Ishikawa (cell line): ENCODE data around the gene CACNA2D4.

Experiments
- CEBPB ChIP-seq: IDR thresholded peaks from 2 replicates; pipeline ENCODE4 v1.6.1; 2012
- CREB1 ChIP-seq: IDR thresholded peaks from 2 replicates; pipeline ENCODE4 v1.6.1; 2012; ENCODE audit warnings: low read depth
- EGR1 ChIP-seq: IDR thresholded peaks from 2 replicates; pipeline ENCODE4 v1.6.1; 2012
- EP300 ChIP-seq: IDR thresholded peaks from 2 replicates; pipeline ENCODE4 v1.6.1; 2012; ENCODE audit warnings: borderline replicate concordance
- FOXM1 ChIP-seq: IDR thresholded peaks from 2 replicates; pipeline ENCODE4 v1.6.1; 2012; ENCODE audit warnings: low read depth, borderline replicate concordance
- MAX ChIP-seq: IDR thresholded peaks from 2 replicates; pipeline ENCODE4 v1.6.1; 2012
- NFIC ChIP-seq: IDR thresholded peaks from 2 replicates; pipeline ENCODE4 v1.6.1; 2012
- RAD21 ChIP-seq: IDR thresholded peaks from 2 replicates; pipeline ENCODE4 v1.6.1; 2012; ENCODE audit warnings: low read depth
- TAF1 ChIP-seq: IDR thresholded peaks from 2 replicates; pipeline ENCODE4 v1.6.1; 2012; ENCODE audit warnings: low read depth, mild to moderate bottlenecking
- TCF12 ChIP-seq: IDR thresholded peaks from 2 replicates; pipeline ENCODE4 v1.6.1; 2012; ENCODE audit warnings: low read depth
- TEAD4 ChIP-seq: IDR thresholded peaks from 2 replicates; pipeline ENCODE4 v1.6.1; 2012
- YY1 ChIP-seq: IDR thresholded peaks from 2 replicates; pipeline ENCODE4 v1.6.1; 2012; ENCODE audit warnings: low read depth
- ZBTB7A ChIP-seq: IDR thresholded peaks from 2 replicates; pipeline ENCODE4 v1.6.1; 2012; ENCODE audit warnings: low read depth
- TF ChIP-seq, protein P1 (sequence below): IDR thresholded peaks from 2 replicates; pipeline ENCODE4 v1.6.1; 2012; ENCODE audit warnings: low read depth, mild to moderate bottlenecking
- TF ChIP-seq, protein P2 (sequence below): IDR thresholded peaks from 2 replicates; pipeline ENCODE4 v1.6.1; 2012

CACNA2D4 gene

DNA sequence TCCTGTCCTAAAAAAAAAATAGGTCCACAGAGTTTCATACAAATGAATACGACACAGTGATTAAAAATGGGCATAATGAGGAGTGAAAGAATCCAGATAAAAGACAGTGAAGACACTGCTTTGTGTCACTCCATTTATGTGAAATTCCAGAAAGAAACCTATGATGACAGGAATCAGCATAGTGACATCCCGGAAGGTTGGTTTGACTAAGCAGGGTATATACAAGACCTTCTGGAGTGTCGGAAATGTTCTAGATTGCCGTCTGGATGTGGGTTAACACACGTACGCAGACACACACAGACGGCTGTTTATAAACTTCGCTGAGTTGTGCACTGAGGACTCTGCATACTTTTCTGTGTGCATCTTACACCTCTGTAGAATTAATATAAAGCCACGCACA is 13.2 kb upstream of the CACNA2D4 start:
- TF ChIP-seq TEAD4 (no peak), RAD21 (no peak), ZBTB7A (no peak), CEBPB (no peak), TCF12 (no peak), FOXM1 (no peak), MAX (no peak), NFIC (no peak), EP300 (no peak), CREB1 (no peak), TAF1 (no peak), EGR1 (no peak)
- TF ChIP-seq, protein P1, sequence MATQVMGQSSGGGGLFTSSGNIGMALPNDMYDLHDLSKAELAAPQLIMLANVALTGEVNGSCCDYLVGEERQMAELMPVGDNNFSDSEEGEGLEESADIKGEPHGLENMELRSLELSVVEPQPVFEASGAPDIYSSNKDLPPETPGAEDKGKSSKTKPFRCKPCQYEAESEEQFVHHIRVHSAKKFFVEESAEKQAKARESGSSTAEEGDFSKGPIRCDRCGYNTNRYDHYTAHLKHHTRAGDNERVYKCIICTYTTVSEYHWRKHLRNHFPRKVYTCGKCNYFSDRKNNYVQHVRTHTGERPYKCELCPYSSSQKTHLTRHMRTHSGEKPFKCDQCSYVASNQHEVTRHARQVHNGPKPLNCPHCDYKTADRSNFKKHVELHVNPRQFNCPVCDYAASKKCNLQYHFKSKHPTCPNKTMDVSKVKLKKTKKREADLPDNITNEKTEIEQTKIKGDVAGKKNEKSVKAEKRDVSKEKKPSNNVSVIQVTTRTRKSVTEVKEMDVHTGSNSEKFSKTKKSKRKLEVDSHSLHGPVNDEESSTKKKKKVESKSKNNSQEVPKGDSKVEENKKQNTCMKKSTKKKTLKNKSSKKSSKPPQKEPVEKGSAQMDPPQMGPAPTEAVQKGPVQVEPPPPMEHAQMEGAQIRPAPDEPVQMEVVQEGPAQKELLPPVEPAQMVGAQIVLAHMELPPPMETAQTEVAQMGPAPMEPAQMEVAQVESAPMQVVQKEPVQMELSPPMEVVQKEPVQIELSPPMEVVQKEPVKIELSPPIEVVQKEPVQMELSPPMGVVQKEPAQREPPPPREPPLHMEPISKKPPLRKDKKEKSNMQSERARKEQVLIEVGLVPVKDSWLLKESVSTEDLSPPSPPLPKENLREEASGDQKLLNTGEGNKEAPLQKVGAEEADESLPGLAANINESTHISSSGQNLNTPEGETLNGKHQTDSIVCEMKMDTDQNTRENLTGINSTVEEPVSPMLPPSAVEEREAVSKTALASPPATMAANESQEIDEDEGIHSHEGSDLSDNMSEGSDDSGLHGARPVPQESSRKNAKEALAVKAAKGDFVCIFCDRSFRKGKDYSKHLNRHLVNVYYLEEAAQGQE = no peak

GRCh38 chr12:1930803-1931597 is 12.5 kb upstream of the CACNA2D4 start:
- no peak for TF ChIP-seq EGR1
- TF ChIP-seq EP300 = no peak

- TF ChIP-seq, protein P1 = no peak
- TF ChIP-seq EP300 (no peak), CEBPB (no peak), FOXM1 (no peak), RAD21 (no peak), MAX (no peak), EGR1 (no peak), TAF1 (no peak), YY1 (no peak), NFIC (no peak), CREB1 (no peak), ZBTB7A (no peak), TCF12 (no peak)
- TF ChIP-seq, protein P2, sequence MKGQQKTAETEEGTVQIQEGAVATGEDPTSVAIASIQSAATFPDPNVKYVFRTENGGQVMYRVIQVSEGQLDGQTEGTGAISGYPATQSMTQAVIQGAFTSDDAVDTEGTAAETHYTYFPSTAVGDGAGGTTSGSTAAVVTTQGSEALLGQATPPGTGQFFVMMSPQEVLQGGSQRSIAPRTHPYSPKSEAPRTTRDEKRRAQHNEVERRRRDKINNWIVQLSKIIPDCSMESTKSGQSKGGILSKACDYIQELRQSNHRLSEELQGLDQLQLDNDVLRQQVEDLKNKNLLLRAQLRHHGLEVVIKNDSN = no peak
Measured at GRCh38 chr12:1929985-1930802, 11.7 kb upstream of the CACNA2D4 start.

DNA sequence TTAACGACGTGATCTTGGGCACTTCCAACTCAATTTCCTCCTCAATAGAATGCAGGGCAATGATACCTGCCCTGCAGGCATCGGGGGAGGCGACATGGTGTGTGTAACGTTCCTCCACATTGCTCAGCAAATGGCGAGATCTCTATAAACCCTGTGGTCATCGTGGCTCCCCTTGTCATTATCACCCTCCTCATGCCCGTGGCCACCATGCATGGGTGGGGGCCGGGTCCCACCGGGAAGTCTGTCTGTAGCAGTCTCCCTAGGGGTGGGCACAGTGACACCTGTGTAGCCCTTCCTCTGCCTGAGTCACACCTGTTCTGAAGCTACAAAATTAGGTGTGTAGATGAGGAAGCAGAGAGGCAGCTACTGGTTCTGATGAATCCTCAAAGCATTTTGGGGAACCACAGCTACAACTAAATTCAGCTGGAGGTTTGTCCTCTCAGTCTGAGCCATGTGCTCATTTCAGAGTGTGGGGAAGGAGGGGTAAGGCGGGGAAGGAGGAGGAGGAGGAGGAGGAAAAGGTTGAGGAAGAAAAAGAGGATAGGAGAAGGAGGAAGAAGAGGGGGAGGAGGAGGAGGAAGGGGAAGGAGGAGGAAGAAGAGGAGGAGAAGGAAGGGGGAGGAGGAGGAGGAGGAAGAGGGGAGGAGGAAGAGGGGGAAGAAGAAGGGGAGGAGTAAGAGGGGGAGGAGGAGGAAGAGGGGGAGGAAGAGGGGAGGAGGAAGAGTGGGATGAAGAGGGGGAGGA is 11.0 kb upstream of the CACNA2D4 start:
- TF ChIP-seq EGR1 (no peak), RAD21 (no peak), TAF1 (no peak), EP300 (no peak), TEAD4 (no peak), MAX (no peak), ZBTB7A (no peak), YY1 (no peak), NFIC (no peak), FOXM1 (no peak), CREB1 (no peak), CEBPB (no peak), TCF12 (no peak)
- TF ChIP-seq, protein P1 = no peak
- TF ChIP-seq, protein P2 = no peak
